22Rv1 (cell line): ENCODE measurements around the gene ATP6V1G1.

Experiments
- CTCF ChIP-seq: fragments of 450-650 bp; IDR thresholded peaks from 2 replicates; pipeline ENCODE4 v1.5.1; 2017; ENCODE audit warnings: mild to moderate bottlenecking
- ZFX ChIP-seq: fragments of 450-650 bp; IDR thresholded peaks from 2 replicates; pipeline ENCODE4 v1.6.1; 2017; ENCODE audit warnings: antibody characterized with exemption, borderline replicate concordance

GRCh38 chr9:114587345-114588202 is at the start of gene ATP6V1G1:
- TF ChIP-seq CTCF (peak; percentile 24), ZFX (no peak)
